SK-N-SH (cell line): ENCODE data around the gene EDIL3.

Experiments used
- CHD2 ChIP-seq: fragments of 150-350 bp; IDR thresholded peaks from 2 replicates; pipeline ENCODE4 v1.6.1; 2018; ENCODE audit warnings: low read length; ENCODE audit not compliant: partially characterized antibody
- EP300 ChIP-seq, 2 experiments: IDR thresholded peaks; 2 replicates each; pipeline versions ENCODE4 v1.4.0 to v1.6.1; 2012; ENCODE audit warnings: borderline replicate concordance in 1 of 2, low read depth in 1 of 2, low read length in 1 of 2
- FOXJ3 ChIP-seq: sonication (generic); formaldehyde crosslinking; IDR thresholded peaks from 2 replicates; pipeline ENCODE4 v1.5.1; 2020; ENCODE audit warnings: mild to moderate bottlenecking, missing genetic modification reagents
- GATA2 ChIP-seq: sonication (generic); formaldehyde crosslinking; IDR thresholded peaks from 2 replicates; pipeline ENCODE4 v1.5.0; 2020; ENCODE audit warnings: mild to moderate bottlenecking, missing genetic modification reagents
- JUND ChIP-seq: IDR thresholded peaks from 2 replicates; pipeline ENCODE4 v1.4.0; 2012
- MEF2A ChIP-seq: IDR thresholded peaks from 2 replicates; pipeline ENCODE4 v1.4.0; 2012; ENCODE audit warnings: low read depth, borderline replicate concordance
- POLR2AphosphoS5 ChIP-seq: IDR thresholded peaks from 2 replicates; pipeline ENCODE4 v1.6.1; 2012; ENCODE audit warnings: low read depth, low read length
- RFX5 ChIP-seq: IDR thresholded peaks from 2 replicates; pipeline ENCODE4 v1.6.1; 2012; ENCODE audit warnings: mild to moderate bottlenecking, improper control_type of control experiment, low read length
- SIN3A ChIP-seq: IDR thresholded peaks from 2 replicates; pipeline ENCODE4 v1.6.1; 2012; ENCODE audit warnings: low read depth, mild to moderate bottlenecking, low read length, moderate library complexity, borderline replicate concordance
- YY1 ChIP-seq: IDR thresholded peaks from 2 replicates; pipeline ENCODE4 v1.4.0; 2012; ENCODE audit warnings: low read depth, mild to moderate bottlenecking
- TF ChIP-seq, protein P1 (sequence below): fragments of 200-600 bp; sonication (generic); IDR thresholded peaks from 2 replicates; pipeline ENCODE4 v1.6.1; 2017; ENCODE audit warnings: antibody characterized with exemption, mild to moderate bottlenecking, moderate library complexity
- TF ChIP-seq, protein P2 (sequence below): IDR thresholded peaks from 2 replicates; pipeline ENCODE4 v1.4.0; 2012; ENCODE audit warnings: low read depth, borderline replicate concordance
- TF ChIP-seq, protein P3 (sequence below): IDR thresholded peaks from 2 replicates; pipeline ENCODE4; 2012
- TF ChIP-seq, protein P4 (sequence below): IDR thresholded peaks from 2 replicates; pipeline ENCODE4 v1.4.0; 2012; ENCODE audit warnings: low read depth

DNA sequence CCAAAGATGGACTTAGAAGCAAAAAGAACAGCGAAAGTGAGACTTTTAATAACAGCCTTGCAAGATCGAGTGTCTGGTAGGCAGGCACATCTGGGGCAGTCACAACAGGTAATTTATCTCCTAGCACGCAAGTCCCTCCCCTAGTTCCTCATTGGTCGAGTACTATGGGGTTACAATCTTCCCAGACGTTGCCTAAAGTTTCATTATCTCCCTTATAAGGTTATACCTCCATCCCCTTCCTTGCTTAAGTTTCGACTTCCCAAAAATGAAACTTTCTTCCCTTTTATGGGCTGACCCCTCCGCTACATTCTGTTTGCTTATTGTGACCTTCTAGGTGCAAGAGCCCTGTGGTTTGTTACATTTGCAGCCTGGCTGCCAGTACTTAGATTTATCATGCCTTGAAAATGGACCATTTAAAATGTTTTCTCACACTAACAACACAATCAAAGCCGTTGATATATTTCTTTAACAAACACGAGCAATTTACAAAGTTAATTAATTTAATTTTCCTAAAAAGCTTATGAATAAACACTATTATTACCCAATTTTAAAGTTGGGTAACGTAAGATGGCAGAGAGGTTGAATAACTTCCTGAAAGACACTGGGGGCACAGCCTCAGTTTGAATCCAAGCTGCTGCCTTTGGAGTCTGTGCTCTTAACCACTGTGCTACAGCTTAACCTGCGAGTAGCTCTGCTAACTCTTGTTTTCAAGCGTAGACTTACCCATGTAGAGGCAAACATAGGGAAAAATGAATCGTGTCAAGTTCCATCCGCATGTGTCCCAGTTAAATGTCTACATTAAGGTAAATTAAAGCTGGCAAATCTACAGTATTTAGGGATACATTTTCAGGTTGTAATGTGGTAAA lies 91.7 kb downstream of the EDIL3 start:
- no peak for TF ChIP-seq POLR2AphosphoS5
- no peak for TF ChIP-seq JUND
- TF ChIP-seq YY1 = no peak
- TF ChIP-seq, protein P1, sequence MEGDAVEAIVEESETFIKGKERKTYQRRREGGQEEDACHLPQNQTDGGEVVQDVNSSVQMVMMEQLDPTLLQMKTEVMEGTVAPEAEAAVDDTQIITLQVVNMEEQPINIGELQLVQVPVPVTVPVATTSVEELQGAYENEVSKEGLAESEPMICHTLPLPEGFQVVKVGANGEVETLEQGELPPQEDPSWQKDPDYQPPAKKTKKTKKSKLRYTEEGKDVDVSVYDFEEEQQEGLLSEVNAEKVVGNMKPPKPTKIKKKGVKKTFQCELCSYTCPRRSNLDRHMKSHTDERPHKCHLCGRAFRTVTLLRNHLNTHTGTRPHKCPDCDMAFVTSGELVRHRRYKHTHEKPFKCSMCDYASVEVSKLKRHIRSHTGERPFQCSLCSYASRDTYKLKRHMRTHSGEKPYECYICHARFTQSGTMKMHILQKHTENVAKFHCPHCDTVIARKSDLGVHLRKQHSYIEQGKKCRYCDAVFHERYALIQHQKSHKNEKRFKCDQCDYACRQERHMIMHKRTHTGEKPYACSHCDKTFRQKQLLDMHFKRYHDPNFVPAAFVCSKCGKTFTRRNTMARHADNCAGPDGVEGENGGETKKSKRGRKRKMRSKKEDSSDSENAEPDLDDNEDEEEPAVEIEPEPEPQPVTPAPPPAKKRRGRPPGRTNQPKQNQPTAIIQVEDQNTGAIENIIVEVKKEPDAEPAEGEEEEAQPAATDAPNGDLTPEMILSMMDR = no peak
- TF ChIP-seq SIN3A = no peak
- no peak for TF ChIP-seq CHD2
- TF ChIP-seq, protein P2, sequence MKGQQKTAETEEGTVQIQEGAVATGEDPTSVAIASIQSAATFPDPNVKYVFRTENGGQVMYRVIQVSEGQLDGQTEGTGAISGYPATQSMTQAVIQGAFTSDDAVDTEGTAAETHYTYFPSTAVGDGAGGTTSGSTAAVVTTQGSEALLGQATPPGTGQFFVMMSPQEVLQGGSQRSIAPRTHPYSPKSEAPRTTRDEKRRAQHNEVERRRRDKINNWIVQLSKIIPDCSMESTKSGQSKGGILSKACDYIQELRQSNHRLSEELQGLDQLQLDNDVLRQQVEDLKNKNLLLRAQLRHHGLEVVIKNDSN = no peak
- TF ChIP-seq, protein P3, sequence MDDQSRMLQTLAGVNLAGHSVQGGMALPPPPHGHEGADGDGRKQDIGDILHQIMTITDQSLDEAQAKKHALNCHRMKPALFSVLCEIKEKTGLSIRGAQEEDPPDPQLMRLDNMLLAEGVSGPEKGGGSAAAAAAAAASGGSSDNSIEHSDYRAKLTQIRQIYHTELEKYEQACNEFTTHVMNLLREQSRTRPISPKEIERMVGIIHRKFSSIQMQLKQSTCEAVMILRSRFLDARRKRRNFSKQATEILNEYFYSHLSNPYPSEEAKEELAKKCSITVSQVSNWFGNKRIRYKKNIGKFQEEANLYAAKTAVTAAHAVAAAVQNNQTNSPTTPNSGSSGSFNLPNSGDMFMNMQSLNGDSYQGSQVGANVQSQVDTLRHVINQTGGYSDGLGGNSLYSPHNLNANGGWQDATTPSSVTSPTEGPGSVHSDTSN = no peak
- TF ChIP-seq FOXJ3 (CRISPR knock-in tag) = no peak
- no peak for TF ChIP-seq GATA2
- no peak for TF ChIP-seq EP300 (IDR thresholded peaks at IDR 0.05; ENCODE audit: borderline replicate concordance in 1 of 2, low read depth in 1 of 2, low read length in 1 of 2)
- no peak for TF ChIP-seq MEF2A
- no peak for TF ChIP-seq RFX5
- TF ChIP-seq, protein P4, sequence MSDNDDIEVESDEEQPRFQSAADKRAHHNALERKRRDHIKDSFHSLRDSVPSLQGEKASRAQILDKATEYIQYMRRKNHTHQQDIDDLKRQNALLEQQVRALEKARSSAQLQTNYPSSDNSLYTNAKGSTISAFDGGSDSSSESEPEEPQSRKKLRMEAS = no peak
